T47D (cell line): Measurements from ENCODE around the gene KIF26A.
"Not testable (repeated sequence)": the region's sequence is repeated elsewhere in the genome, so short reads cannot be mapped to it uniquely, and the experiment has no call there.

Experiments
- DNase-seq, 2 experiments: peaks; one replicate each; pipeline versions ENCODE4 v3.0.0 to v3.0.0-alpha.2; 2011 to 2012; ENCODE audit warnings: low read depth in 1 of 2, low spot score in 1 of 2
- JUND ChIP-seq: IDR thresholded peaks from 2 replicates; pipeline ENCODE4 v1.6.1; 2012; ENCODE audit warnings: low read depth
- in situ Hi-C: cut with HindIII; loops from 2 replicates; pipeline ENCODE4 v1.10.0; 2016; ENCODE audit warnings: low sequenced_read_pairs, low pct_unique_long_range_greater_than_20kb

KIF26A gene

GRCh38 chr14:104218361-104219180, 80.2 kb downstream of the KIF26A start:
- TF ChIP-seq JUND: no peak
- no peak for DNase-seq

GRCh38 chr14:104219731-104220214, 81.4 kb downstream of the KIF26A start:
- DNase-seq: no peak
- in situ Hi-C loops: no loop called here
- TF ChIP-seq JUND: no peak

More at GRCh38 chr14:104218361-104219180, 80.2 kb downstream of the KIF26A start:
- in situ Hi-C loops: no loop called here

GRCh38 chr14:104220215-104221070, 82.1 kb downstream of the KIF26A start:
- no peak for DNase-seq
- in situ Hi-C loops: no loop called here
- no peak for TF ChIP-seq JUND

DNA sequence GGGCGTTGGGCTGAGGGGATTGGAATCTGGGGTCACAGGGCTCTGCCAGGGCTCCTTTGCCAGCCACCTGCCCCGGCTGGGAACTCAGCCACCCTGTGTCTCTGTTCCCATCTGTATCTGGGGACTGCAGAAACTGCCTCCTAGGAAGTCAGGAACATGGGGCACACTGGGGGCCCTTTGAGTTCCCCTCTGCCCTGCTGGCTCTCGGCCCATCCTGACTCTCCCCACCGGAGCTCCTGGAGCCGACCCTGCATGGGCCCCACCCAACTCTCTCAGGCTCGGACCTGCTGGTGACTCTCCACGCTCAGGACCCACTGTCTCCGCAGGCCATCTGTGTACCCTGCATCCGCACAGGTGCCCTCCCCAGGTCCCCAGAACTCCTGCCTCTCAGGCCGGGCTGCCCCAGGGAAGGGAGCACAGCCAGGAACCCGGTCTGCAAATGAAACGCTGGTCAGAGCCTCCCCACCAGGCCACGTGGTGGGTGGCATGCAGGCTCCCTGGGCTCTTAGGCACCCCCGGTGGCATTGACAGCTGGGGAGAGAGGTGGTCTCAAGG, 82.8 kb downstream of the KIF26A start:
- DNase-seq: no peak
- TF ChIP-seq JUND: no peak
- in situ Hi-C loops: no loop called here

- DNase-seq: no peak
- in situ Hi-C loops: no loop called here
- TF ChIP-seq JUND: no peak
These were observed 83.4 kb downstream of the KIF26A start for GRCh38 chr14:104221636-104222369.

GRCh38 chr14:104222396-104223036, 84.1 kb downstream of the KIF26A start:
- in situ Hi-C loops: no loop called here
- no peak for DNase-seq
- TF ChIP-seq JUND: no peak

DNA sequence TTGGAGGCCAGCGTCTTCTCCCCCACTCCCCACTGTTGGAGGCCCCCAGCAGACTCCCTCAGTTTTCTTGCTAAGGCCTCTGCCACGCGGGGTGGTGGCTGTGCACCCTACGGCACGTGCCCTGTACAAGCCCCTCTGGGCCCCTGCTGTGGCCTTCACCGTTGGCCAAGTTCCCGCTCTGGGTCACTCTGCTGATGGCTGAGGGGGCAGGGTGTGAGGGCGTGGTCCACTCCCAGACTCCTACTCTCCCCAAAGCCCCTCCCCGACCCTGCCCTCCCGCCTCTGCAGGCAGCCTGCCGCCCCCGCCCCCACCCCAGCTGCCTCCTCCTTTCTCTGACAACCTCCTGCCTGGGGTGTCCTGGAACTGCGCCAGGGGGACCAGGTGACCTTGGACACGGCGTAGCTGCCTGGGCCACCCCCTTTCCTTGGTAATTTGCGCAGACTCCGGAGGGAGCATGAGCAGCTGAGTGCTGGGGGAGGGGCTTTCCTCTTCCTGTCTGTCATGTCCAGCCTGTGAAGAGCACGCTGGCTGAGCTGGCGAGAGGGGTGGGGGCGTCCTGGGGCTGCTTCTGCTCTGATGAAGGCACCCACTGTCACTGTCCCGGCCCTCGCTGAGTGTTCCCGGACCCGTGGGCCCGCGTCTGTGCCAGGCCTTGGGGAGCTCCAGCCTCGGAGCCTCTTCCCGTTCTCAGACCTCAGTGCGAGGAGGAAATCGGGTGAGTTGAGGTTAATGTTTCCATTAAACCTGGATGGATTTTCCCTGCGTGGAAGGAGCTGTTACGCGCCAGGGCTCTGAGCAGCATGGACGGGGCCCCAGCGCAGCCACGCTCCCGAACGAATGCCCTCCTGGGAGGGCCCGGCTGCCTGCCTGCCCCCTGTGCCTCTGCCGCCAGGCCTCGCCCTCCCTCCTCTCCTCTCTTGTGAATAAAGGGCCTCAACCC, 85.0 kb downstream of the KIF26A start:
- TF ChIP-seq JUND: no peak
- DNase-seq: no peak
- in situ Hi-C loops: no loop called here

DNA sequence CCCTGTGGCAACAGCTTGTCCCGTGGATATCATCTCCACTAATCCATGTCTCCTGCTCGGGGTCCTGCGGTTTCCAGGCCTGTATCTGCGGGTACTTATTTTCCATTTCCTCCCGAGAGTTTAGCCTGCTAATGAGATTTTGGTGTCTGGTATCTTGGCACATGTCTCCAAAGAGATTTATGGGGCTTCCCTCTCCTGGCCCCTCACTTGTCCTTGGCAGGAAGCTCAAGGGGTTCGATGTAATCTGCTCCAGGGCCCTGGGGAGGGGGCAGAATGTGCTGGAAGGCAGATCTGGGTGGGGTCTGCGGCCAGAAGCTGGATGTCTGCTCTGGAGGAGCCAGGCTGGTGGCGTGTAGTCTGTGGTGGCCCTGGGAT, 85.7 kb downstream of the KIF26A start:
- DNase-seq: no peak
- no peak for TF ChIP-seq JUND

DNA sequence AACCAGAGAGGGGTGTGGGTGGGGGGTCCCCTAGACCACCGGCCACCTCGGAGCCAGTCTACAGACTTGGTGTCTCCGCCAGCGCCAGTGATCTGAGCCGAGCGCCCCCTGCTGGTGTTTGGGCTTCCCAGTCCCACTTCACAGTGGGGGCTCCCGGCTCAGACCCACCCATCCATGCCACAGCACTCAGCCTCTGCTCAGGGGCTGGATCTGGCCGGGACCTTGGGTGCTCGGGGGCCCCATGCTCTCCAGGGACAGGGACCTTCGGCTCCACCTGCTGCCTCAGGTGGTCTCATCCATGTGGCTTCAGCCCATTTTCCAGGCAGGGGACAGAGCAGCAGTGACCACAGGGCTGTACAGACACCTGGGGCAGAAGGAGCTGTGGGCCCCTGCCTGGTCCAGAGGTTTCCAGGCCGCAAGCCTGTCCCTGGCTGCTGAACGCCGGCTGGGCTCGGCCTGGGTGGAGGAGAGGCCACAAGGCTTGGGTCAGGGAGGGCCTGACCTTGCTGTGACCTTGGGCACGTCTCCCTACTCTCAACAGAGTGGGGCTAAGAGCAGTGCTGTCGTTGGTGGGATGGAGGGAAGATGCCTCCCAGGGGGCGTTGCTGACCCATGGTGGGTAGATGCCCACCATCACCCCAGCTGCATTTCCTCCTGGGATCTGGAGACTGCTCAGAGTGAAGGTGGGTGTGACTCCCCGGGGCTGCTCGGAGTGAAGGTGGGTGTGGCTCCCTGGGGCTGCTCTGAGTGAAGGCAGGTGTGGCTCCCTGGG, 86.3 kb downstream of the KIF26A start:
- in situ Hi-C loops: no loop called here
- TF ChIP-seq JUND: no peak
- no peak for DNase-seq

More for the DNA sequence above, 85.7 kb downstream of the KIF26A start:
- in situ Hi-C loops: no loop called here

DNA sequence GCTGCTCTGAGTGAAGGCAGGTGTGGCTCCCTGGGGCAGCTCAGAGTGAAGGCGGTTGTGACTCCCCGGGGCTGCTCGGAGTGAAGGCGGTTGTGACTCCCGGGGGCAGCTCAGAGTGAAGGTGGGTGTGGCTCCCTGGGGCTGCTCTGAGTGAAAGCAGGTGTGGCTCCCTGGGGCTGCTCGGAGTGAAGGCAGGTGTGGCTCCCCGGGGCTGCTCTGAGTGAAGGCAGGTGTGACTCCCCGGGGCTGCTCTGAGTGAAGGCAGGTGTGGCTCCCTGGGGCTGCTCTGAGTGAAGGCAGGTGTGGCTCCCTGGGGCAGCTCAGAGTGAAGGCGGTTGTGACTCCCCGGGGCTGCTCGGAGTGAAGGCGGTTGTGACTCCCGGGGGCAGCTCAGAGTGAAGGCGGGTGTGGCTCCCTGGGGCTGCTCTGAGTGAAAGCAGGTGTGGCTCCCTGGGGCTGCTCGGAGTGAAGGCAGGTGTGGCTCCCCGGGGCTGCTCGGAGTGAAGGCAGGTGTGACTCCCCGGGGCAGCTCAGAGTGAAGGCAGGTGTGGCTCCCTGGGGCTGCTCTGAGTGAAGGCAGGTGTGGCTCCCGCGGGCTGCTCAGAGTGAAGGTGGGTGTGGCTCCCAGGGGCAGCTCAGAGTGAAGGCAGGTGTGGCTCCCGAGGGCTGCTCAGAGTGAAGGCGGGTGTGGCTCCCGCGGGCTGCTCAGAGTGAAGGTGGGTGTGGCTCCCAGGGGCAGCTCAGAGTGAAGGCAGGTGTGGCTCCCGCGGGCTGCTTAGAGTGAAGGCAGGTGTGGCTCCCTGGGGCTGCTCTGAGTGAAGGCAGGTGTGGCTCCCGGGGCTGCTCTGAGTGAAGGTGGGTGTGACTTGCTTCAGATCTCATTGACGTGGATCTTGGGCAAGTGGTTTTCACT, 87.1 kb downstream of the KIF26A start:
- in situ Hi-C loops, DNase-seq: not testable (repeated sequence)
